Epidermal melanocyte (primary cell): ENCODE data around the gene WNT1.

Experiments used
- DNase-seq: peaks from one replicate; pipeline ENCODE4 v3.0.0; 2011; ENCODE audit warnings: low spot score; ENCODE audit not compliant: insufficient read length

Gene WNT1

GRCh38 chr12:49028666-49029275 lies 50.6 kb downstream of the WNT1 start:
- DNase-seq: no peak

- no peak for DNase-seq
These were observed 52.0 kb downstream of the WNT1 start for GRCh38 chr12:49030119-49030518.

- DNase-seq: no peak
These were observed 52.8 kb downstream of the WNT1 start for GRCh38 chr12:49030714-49031572.

- DNase-seq: no peak
These were observed 53.5 kb downstream of the WNT1 start for GRCh38 chr12:49031573-49032161.
